CD4-positive, alpha-beta T cell treated with Interleukin-4 for 1 hour (primary cell): ENCODE measurements around the gene CYFIP1.

Source experiments
- DNase-seq, 2 donors: peaks; one replicate each; pipeline ENCODE4 v3.0.0-alpha.2; 2020 to 2022

Gene CYFIP1

GRCh38 chr15:22863356-22863755, 116.8 kb downstream of the CYFIP1 start:
- no peak for DNase-seq

GRCh38 chr15:22861161-22861560, 119.0 kb downstream of the CYFIP1 start:
- no peak for DNase-seq

GRCh38 chr15:22856659-22857058, 123.5 kb downstream of the CYFIP1 start:
- DNase-seq: no peak

DNA sequence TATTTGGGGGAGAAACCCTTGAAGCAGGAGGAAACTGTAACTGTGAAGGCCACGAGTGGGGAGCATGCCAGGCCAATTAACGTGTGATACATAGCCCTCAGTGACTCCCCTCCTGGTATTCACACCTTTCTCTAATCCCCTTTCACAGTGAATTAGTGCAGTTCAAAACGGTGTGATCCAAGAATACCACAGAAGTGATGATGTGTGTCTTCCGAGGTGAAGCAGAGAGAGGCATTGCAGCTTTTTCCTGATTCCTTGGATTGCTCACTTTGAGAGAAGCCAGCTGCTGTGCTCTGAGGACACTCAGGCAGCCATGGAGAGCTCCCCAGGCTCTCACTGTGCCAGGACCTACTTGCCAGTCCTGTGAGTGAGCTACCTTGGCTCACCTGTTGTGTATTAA, 124.4 kb downstream of the CYFIP1 start:
- no peak for DNase-seq

GRCh38 chr15:22851513-22851912, 128.7 kb downstream of the CYFIP1 start:
- DNase-seq: no peak

DNA sequence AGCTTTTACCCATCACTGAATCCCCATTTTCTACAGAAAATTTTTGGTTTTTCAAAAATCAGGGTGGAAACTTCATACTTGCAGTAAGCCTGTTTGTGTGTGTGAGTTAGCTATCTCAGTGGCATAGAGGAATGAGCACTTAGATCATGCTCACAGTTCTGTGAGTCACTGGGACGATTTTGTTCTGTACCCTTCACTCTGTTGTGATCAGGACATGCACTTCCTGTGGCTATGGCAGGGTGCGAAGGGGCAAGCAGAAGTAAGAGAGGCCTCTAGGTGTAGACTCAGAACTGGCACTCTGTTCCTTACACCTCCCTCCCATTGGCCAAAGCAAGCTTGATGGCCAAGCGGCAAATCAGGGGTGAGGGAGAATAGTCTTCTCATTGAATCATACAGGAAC, 130.1 kb downstream of the CYFIP1 start:
- DNase-seq: no peak

- DNase-seq: no peak
Measured at GRCh38 chr15:22846073-22846472, 134.1 kb downstream of the CYFIP1 start.

GRCh38 chr15:22845289-22845900, 134.8 kb downstream of the CYFIP1 start:
- no peak for DNase-seq

DNA sequence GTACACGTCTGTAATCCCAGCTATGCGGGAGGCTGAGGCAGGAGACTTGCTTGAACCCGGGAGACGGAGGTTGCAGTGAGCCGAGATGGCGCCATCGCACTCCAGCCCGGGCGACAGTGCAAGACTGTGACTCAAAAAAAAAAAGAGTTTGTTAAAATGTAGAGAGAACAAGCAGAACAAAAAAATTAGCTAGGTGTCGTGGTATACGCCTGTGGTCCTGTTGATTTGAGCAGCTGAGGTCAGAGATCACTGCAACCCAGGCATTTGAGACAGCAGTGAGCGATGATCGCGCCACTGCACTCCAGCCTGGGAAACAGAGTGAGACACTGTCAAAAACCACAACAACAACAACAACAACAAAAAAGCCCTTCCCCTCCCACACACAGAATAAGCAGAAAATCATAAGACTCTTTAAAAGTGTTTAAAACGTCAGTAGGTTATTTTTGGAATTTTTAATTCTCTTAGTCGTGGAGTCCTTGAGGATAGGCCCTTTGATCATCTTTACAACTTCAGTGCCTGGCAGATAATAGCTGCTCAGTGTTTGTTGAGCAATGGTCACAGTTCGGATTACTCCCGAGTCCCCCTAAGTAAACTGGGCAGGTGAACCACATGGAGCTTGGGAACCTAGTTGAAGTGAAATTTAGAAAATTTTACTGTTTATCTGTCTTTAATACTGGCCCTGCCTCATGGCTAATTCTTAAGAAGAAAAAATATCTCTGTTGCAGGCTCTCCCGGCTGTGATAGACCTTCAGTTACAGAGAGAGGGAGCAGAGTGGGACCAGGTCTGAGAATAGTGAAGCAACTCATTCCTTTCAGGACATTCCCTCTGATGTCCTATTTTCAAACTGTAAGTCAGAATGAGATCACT, 135.5 kb downstream of the CYFIP1 start:
- no peak for DNase-seq

DNA sequence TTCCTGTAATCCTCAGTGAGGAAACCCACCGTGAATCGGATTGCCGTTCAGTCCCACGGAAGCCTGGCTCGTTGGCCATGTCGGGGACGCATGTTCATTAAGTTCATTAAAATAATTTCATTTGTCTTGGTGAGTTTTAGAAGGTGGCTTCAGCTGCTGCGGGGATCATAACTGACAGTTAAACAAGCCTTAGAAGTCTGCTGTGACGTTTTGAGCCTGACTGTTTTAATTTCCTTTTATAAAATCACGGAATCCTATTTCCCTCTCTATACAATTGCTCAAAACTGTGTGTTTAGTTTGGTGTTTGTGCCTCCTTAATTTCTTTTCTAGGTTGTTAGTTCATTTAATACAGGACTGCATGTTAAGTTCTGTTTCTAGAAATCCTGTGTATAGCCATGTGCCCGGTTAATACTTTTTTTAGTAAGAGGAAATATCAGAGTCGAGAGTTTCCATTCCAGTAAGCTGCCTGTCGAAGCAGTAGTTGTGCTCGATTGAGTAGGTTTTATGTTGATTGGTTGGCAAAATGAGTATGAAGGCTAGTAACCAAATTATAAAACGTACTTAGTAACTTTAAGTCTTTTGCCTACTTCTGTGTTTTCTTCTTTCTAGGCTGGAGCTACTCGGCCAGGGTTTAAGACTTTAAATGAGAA, 141.0 kb downstream of the CYFIP1 start:
- peak; percentile 11 to 29 for DNase-seq

GRCh38 chr15:22838292-22839042, 141.7 kb downstream of the CYFIP1 start, which contains the start of gene NIPA2:
NIPA2 (plus strand) TSS chr15:22838666; CDS start chr15:22851732, 13,066 bp downstream.
- peak; percentile 98 for DNase-seq

- no peak for DNase-seq
Measured at GRCh38 chr15:22831473-22831872, 148.7 kb downstream of the CYFIP1 start.

GRCh38 chr15:22827125-22827524, 153.0 kb downstream of the CYFIP1 start:
- DNase-seq: no peak

DNA sequence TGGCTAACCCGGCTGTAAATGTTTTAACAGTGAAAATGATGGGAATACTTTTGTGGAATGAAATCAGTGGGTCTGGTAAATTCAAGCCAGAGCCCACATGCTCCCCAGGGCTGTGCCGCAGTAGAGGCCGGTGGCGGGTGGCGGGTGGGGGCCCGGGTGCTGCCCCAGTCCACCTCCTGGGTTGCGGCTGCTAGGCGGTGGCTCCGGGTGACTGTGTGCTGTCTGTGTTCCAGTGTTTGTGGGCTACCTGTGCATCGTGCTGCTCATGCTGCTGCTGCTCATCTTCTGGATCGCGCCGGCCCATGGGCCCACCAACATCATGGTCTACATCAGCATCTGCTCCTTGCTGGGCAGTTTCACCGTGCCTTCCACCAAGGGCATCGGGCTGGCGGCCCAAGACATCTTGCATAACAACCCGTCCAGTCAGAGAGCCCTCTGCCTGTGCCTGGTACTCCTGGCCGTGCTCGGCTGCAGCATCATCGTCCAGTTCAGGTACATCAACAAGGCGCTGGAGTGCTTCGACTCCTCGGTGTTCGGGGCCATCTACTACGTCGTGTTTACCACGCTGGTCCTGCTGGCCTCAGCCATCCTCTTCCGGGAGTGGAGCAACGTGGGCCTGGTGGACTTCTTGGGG, 156.6 kb downstream of the CYFIP1 start:
- DNase-seq: no peak

GRCh38 chr15:22819651-22820050, 160.5 kb downstream of the CYFIP1 start:
- DNase-seq: no peak
